HepG2 (cell line): ENCODE data around the gene PYCR2. TPM values are rescaled to one million over a fixed set of nuclear protein-coding genes. Genes with fewer than 3 reads are reported as not detected.
A peak's percentile ranks its signal among the peaks of the same experiment; 100 is the strongest.

ENCODE experiments used
- ASH2L ChIP-seq: fragments of 300-600, 200-600 bp; sonication (generic); IDR thresholded peaks from 2 replicates; pipeline ENCODE4 v1.7.0; 2017; ENCODE audit warnings: low read depth, mild to moderate bottlenecking, moderate library complexity, mixed read lengths, low read length; ENCODE audit not compliant: insufficient read length
- ATF7-NPFF ChIP-seq: sonication (generic); formaldehyde crosslinking; IDR thresholded peaks from 2 replicates; pipeline ENCODE4 v1.8.1; 2023; ENCODE audit warnings: mild to moderate bottlenecking, low read depth, missing genetic modification reagents, moderate library complexity
- CERS6 ChIP-seq: sonication (generic); formaldehyde crosslinking; IDR thresholded peaks from 2 replicates; pipeline ENCODE4 v1.5.0; 2020; ENCODE audit warnings: missing genetic modification reagents
- FOXJ3 ChIP-seq: sonication (generic); formaldehyde crosslinking; IDR thresholded peaks from 2 replicates; pipeline ENCODE4 v1.4.0; 2020; ENCODE audit warnings: missing genetic modification reagents, mild to moderate bottlenecking, borderline replicate concordance
- HMGXB3 ChIP-seq: sonication (generic); formaldehyde crosslinking; IDR thresholded peaks from 2 replicates; pipeline ENCODE4 v1.4.0; 2020; ENCODE audit warnings: missing genetic modification reagents, borderline replicate concordance
- IKZF1 ChIP-seq: fragments of 450-650 bp; IDR thresholded peaks from 2 replicates; pipeline ENCODE4 v1.7.1; 2016
- KDM1A ChIP-seq: IDR thresholded peaks from 2 replicates; pipeline ENCODE4 v1.6.1; 2016; ENCODE audit warnings: missing compliant biosample characterization
- MTF1 ChIP-seq: sonication (generic); formaldehyde crosslinking; IDR thresholded peaks from 2 replicates; pipeline ENCODE4 v1.5.0; 2020; ENCODE audit warnings: missing genetic modification reagents
- NFE2L1 ChIP-seq: sonication (generic); formaldehyde crosslinking; IDR thresholded peaks from 2 replicates; pipeline ENCODE4 v1.4.0; 2020; ENCODE audit warnings: missing genetic modification reagents, mild to moderate bottlenecking, borderline replicate concordance
- NFYB ChIP-seq: sonication (generic); formaldehyde crosslinking; IDR thresholded peaks from 2 replicates; pipeline ENCODE4 v1.4.0; 2020; ENCODE audit warnings: missing genetic modification reagents
- ONECUT2 ChIP-seq: sonication (generic); formaldehyde crosslinking; IDR thresholded peaks from 2 replicates; pipeline ENCODE4 v1.4.0; 2020; ENCODE audit warnings: missing genetic modification reagents
- RBM22 ChIP-seq: fragments of 200-400 bp; formaldehyde crosslinking; optimal IDR thresholded peaks from 2 replicates; pipeline ENCODE3; 2017; ENCODE audit warnings: mild to moderate bottlenecking, low read length, moderate library complexity
- RBM39 ChIP-seq: fragments of 200-400 bp; formaldehyde crosslinking; IDR thresholded peaks from one replicate; pipeline ENCODE4 v1.6.1; 2018; ENCODE audit warnings: antibody characterized with exemption, mild to moderate bottlenecking, low read depth, low read length; ENCODE audit not compliant: poor library complexity, severe bottlenecking
- SATB2 ChIP-seq: sonication (generic); formaldehyde crosslinking; IDR thresholded peaks from 2 replicates; pipeline ENCODE4 v1.5.0; 2020; ENCODE audit warnings: missing genetic modification reagents
- SMARCE1 ChIP-seq: fragments of 450-650 bp; IDR thresholded peaks from 2 replicates; pipeline ENCODE4 v1.6.1; 2017; ENCODE audit warnings: borderline replicate concordance
- WIZ ChIP-seq: sonication (generic); formaldehyde crosslinking; IDR thresholded peaks from 2 replicates; pipeline ENCODE4 v1.5.1; 2020; ENCODE audit warnings: mild to moderate bottlenecking, missing genetic modification reagents
- ZBTB7A ChIP-seq: sonication (generic); formaldehyde crosslinking; IDR thresholded peaks from 2 replicates; pipeline ENCODE4 v1.8.0; 2022; ENCODE audit warnings: mild to moderate bottlenecking, missing genetic modification reagents
- ZFP1 ChIP-seq: IDR thresholded peaks from 2 replicates; pipeline ENCODE4 v1.6.1; 2016
- ZNF3 ChIP-seq: IDR thresholded peaks from 2 replicates; pipeline ENCODE4 v1.7.0; 2017; ENCODE audit warnings: inconsistent platforms
- ZNF432 ChIP-seq: sonication (generic); formaldehyde crosslinking; IDR thresholded peaks from 2 replicates; pipeline ENCODE4 v1.5.0; 2020; ENCODE audit warnings: missing genetic modification reagents, mild to moderate bottlenecking, borderline replicate concordance
- ZNF44 ChIP-seq: sonication (generic); formaldehyde crosslinking; IDR thresholded peaks from 2 replicates; pipeline ENCODE4 v1.5.1; 2020; ENCODE audit warnings: mild to moderate bottlenecking, missing genetic modification reagents
- ZNF670 ChIP-seq: sonication (generic); formaldehyde crosslinking; IDR thresholded peaks from 2 replicates; pipeline ENCODE4 v1.8.0; 2022; ENCODE audit warnings: mild to moderate bottlenecking, missing genetic modification reagents, borderline replicate concordance
- ZNF747 ChIP-seq: sonication (generic); formaldehyde crosslinking; IDR thresholded peaks from 2 replicates; pipeline ENCODE4 v1.8.1; 2023; ENCODE audit warnings: missing genetic modification reagents, mild to moderate bottlenecking, borderline replicate concordance
- ZNF839 ChIP-seq: sonication (generic); formaldehyde crosslinking; IDR thresholded peaks from 2 replicates; pipeline ENCODE4 v1.4.0; 2020; ENCODE audit warnings: missing genetic modification reagents, mild to moderate bottlenecking, borderline replicate concordance
- polyA plus RNA-seq, 8 experiments: library from polyadenylated mRNA; depleted of rRNA in 3 of 8; stranded (reverse) in 7 of 8; unstranded in 1 of 8; fragments of >200 nt; fragmentation: Illumina TruSeq in 4 of 8; extraction: Trizol in 4 of 8; gene quantifications; 2 replicates each; pipeline versions ENCODE4 v1.2.1 to v1.2.3, GENCODE V29; 2011 to 2016; ENCODE audit warnings: low read depth in 4 of 8, missing spikeins in 1 of 8, mixed read lengths in 1 of 8; ENCODE audit not compliant: insufficient read depth in 1 of 8
- total RNA-seq, 5 experiments: library from RNA; depleted of rRNA; stranded (reverse); fragments of >200 nt; fragmentation: Illumina TruSeq; extraction: Trizol; gene quantifications; 2 replicates each; pipeline ENCODE4 v1.2.3, GENCODE V29; 2016; ENCODE audit warnings: low read depth in 1 of 5
- TF ChIP-seq, protein P1 (sequence below): fragments of 450-650 bp; IDR thresholded peaks from 2 replicates; pipeline ENCODE4 v1.6.1; 2017

PYCR2 gene
- total and polyA plus RNA-seq, 2 of the 13 experiments (the other 11 are each of a cell fraction or from before 2014, with no cell fraction given), result 47.2 to 47.8 TPM

DNA sequence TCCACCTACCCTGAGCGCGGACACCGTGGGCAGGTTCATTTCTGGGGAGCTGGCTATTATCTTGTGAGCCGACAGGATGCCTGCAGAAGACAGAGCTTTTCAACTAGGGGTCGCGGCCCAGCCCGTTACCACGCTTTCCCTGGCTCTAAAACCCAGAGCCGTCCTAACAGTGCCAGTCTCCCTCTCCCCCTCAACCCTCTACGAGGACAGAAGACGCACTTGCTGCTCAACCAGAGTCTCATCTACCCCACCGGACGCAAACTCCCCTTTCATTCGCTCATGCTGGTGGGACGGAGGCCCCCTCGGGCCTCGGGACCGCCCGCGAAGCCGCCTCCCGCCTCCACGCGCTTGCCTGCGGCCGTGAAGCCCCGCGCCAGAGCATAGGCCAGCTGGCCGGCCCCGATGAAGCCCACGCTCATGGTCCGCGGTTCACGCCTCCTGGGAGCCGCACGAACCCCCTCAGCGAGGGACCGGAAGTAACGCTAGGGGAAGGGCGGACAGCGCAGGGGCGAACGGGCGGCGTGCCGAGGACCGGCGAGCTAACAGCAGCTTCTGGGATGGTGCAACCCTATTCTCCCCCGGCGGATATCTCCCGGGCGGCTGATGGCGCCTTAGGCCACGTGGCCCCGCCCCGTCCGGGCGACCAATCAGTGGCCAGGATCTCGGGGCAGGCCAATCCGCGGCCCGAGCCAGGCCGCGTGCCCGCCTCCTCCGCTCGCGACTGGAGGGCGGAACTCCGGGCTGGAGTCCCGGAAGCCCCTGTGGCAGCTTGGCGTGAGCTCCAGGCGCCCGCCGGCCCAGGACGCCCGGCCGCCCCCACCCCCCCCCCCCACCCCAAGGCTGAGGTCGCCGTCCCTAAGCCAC, at the start of gene PYCR2 (continued):
- TF ChIP-seq HMGXB3 (no peak), RBM39 (no peak), WIZ (CRISPR knock-in tag) (peak; percentile 50; the same call in 1 of the 2 replicates), SATB2 (no peak), ZNF3 (CRISPR knock-in tag) (no peak), ONECUT2 (no peak), KDM1A (CRISPR knock-in tag) (no peak), ZNF747 (CRISPR knock-in tag) (no peak), ZNF670 (peak; percentile 72; the same call in 1 of the 2 replicates), ATF7-NPFF (CRISPR knock-in tag) (peak; percentile 70), FOXJ3 (CRISPR knock-in tag) (no peak), ZBTB7A (CRISPR knock-in tag) (peak; percentile 49; the same call in 1 of the 2 replicates), MTF1 (0 out of 2 replicates have a peak, but pooled peaks have one; percentile 6), CERS6 (CRISPR knock-in tag) (no peak), RBM22 (no peak), ZNF839 (CRISPR knock-in tag) (0 out of 2 replicates have a peak, but pooled peaks have one; percentile 29), NFYB (peak; percentile 89), SMARCE1 (no peak), ZNF432 (CRISPR knock-in tag) (no peak), ASH2L (peak; percentile 73), ZNF44 (peak; percentile 72; the same call in 1 of the 2 replicates), NFE2L1 (CRISPR knock-in tag) (no peak), IKZF1 (no peak), ZFP1 (CRISPR knock-in tag) (no peak)
- TF ChIP-seq, protein P1, sequence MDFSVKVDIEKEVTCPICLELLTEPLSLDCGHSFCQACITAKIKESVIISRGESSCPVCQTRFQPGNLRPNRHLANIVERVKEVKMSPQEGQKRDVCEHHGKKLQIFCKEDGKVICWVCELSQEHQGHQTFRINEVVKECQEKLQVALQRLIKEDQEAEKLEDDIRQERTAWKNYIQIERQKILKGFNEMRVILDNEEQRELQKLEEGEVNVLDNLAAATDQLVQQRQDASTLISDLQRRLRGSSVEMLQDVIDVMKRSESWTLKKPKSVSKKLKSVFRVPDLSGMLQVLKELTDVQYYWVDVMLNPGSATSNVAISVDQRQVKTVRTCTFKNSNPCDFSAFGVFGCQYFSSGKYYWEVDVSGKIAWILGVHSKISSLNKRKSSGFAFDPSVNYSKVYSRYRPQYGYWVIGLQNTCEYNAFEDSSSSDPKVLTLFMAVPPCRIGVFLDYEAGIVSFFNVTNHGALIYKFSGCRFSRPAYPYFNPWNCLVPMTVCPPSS, result no peak
